Esophagus (tissue), 2 donors: Measurements from ENCODE around the gene SLC35F1. TPM values are rescaled to one million over a fixed set of nuclear protein-coding genes. Genes with fewer than 3 reads are reported as not detected.

ENCODE experiments used
- H3K27ac ChIP-seq, 2 donors: one replicate each; pipeline ENCODE4 v1.5.1; 2013; ENCODE audit warnings: low read depth in 2 of 2, mild to moderate bottlenecking in 2 of 2, inconsistent platforms in 1 of 2, low read length in 1 of 2, moderate library complexity in 1 of 2
- H3K27me3 ChIP-seq, 2 donors: one replicate each; pipeline ENCODE4 v1.6.1; 2013; ENCODE audit warnings: low read length in 2 of 2, control low read depth in 1 of 2, mild to moderate bottlenecking in 1 of 2; ENCODE audit not compliant: insufficient read depth in 2 of 2, control insufficient read depth in 1 of 2
- H3K36me3 ChIP-seq, 2 donors: one replicate each; pipeline ENCODE4 v1.6.1; 2013; ENCODE audit warnings: low read length in 1 of 2; ENCODE audit not compliant: control insufficient read depth in 2 of 2, insufficient read depth in 2 of 2
- H3K4me1 ChIP-seq, 2 donors: one replicate each; pipeline ENCODE4 v1.6.1; 2013; ENCODE audit warnings: low read length in 1 of 2; ENCODE audit not compliant: control insufficient read depth in 2 of 2, insufficient read depth in 2 of 2
- H3K4me3 ChIP-seq, 2 donors: one replicate each; pipeline ENCODE4 v1.5.1; 2013; ENCODE audit warnings: low read length in 2 of 2, mild to moderate bottlenecking in 2 of 2, low read depth in 1 of 2, moderate library complexity in 1 of 2
- H3K9me3 ChIP-seq, 2 donors: one replicate each; pipeline ENCODE4 v1.6.1; 2013; ENCODE audit warnings: mild to moderate bottlenecking in 2 of 2, low read depth in 1 of 2, low read length in 1 of 2, moderate library complexity in 1 of 2; ENCODE audit not compliant: control insufficient read depth in 2 of 2, insufficient read depth in 1 of 2
- WGBS, 2 donors: extraction: QIAGEN DNeasy Blood & Tissue Kit; methylation state at CpG; one replicate each; pipeline ENCODE4 v1.1.7; 2013; 5-methylcytosine and 5-hydroxymethylcytosine counted together
- polyA plus RNA-seq, 2 donors: library from polyadenylated mRNA; stranded (reverse); fragments of 200-250 nt; gene quantifications; one replicate each; pipeline ENCODE4 v1.2.3, GENCODE V29; 2013
- donor health status: healthy with polysubstance abuse.
- donor health status: Bipolar disorder and iron deficiency.

Gene SLC35F1
- polyA plus RNA-seq, 2 donors = 0.08 to 0.13 TPM

DNA sequence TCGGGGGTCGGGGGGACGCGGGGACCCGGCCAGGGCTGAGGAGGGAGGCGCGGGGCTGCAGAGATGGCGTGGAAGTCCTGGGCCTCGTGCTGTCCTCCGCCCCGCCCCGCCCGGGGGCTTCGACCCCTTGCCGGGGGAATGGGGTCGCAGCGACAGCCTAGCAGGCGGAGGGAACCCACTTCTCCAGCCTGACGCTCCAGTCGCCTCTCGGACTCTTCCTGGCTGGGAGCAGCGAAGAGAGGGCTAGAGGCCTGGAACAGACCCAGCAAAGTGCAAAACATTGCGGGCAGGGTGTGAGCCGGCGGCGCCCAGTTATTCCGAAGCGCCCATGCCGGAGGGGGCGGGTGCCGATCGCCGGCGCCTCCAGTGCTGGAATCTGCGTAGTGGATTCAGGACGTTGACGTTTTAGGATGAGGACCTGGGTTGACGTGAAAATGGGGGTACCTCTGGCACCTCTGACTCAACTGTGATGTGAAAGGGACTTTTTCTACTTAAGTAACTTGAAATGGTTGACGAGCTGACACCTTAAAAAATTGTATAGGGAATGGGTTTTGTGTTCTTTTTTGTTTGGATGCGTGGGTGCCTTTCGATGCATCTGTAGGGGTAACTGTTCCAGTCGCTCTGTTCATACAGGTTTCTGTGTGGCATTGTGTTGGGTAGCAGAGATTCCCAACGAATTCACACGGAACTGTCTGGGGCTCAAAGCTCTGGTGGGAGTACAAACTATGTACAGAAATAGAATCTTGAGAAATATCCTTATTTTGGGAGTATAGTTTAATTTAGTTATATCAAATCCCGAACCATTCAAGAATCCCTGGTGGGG lies 1.4 kb downstream of the SLC35F1 start:
- 10 to 12% methylated on average over 45 of the region's 45 CpGs for WGBS, 2 donors
- H3K4me3 ChIP-seq = peak overlapping the region; percentile 36 to 66
- no peaks in the 10 kb centered on the region for H3K9me3 ChIP-seq
- H3K27me3 ChIP-seq = peaks cover 0 to 9% of the 10 kb centered on the region in 2 donors
- no peaks in the 10 kb centered on the region for H3K36me3 ChIP-seq
- peaks cover 7 to 8% of the 10 kb centered on the region in 2 donors for H3K4me1 ChIP-seq
- H3K27ac ChIP-seq = no peak overlapping the region

GRCh38 chr6:117909638-117910037 lies 2.6 kb downstream of the SLC35F1 start:
- H3K27me3 ChIP-seq = peaks cover 0 to 9% of the 10 kb centered on the region in 2 donors
- H3K27ac ChIP-seq = no peak overlapping the region
- no peaks in the 10 kb centered on the region for H3K36me3 ChIP-seq
- no peaks in the 10 kb centered on the region for H3K9me3 ChIP-seq
- WGBS, 2 donors = 91% methylated on average over 5 of the region's 5 CpGs
- H3K4me3 ChIP-seq = no peak overlapping the region
- peaks cover 7 to 8% of the 10 kb centered on the region in 2 donors for H3K4me1 ChIP-seq

DNA sequence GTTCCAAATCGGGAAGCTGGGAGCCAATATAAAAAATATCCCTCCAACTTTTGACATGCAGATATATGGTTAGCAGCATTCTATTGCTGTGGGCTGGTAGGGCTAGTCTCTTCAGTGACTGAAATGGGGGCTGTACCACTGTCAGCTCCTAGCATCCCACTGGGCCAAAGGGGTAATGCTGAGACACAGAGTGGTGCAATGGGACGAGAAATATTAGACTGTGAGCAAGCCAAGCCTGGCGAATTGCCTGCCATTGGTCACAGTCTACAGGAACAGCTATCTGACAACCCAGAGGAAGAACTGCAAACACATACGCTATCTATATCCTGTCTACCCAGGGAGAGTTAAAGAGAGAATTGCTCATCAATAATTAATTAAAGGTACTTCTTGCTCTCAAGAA lies 3.5 kb downstream of the SLC35F1 start:
- Histone ChIP-seq H3K9me3 (no peaks in the 10 kb centered on the region), H3K36me3 (no peaks in the 10 kb centered on the region), H3K27ac (no peak overlapping the region), H3K27me3 (peaks cover 0 to 9% of the 10 kb centered on the region in 2 donors), H3K4me3 (no peak overlapping the region), H3K4me1 (peaks cover 7 to 8% of the 10 kb centered on the region in 2 donors)
- WGBS, 2 donors = 86 to 90% methylated on average over 4 of the region's 4 CpGs

DNA sequence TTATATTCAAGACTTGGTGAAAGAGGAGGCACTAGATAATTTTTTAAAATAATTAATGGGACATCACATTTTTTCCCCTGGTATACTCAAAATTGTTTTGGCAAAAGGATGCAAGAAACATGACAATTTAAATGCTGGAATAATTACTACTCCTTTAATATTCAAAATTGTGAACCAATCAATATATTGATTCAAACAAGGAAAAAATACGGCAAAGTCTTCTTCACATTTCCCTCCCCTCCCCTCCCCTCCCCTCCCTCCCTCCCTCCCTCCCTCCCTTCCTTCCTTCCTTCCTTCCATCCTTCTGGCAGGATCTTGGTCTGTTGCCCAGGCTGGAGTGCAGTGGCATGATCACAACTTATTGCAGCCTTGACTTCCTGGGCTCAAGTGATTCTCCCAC lies 4.1 kb downstream of the SLC35F1 start:
- H3K4me3 ChIP-seq = no peak overlapping the region
- 56 to 85% methylated on average over 1 of the region's 1 CpG for WGBS, 2 donors
- no peaks in the 10 kb centered on the region for H3K9me3 ChIP-seq
- peaks cover 0 to 9% of the 10 kb centered on the region in 2 donors for H3K27me3 ChIP-seq
- H3K4me1 ChIP-seq = peaks cover 7 to 8% of the 10 kb centered on the region in 2 donors
- no peaks in the 10 kb centered on the region for H3K36me3 ChIP-seq
- no peak overlapping the region for H3K27ac ChIP-seq

- H3K4me1 ChIP-seq = peaks cover 7 to 8% of the 10 kb centered on the region in 2 donors
- no peaks in the 10 kb centered on the region for H3K36me3 ChIP-seq
- no peak overlapping the region for H3K4me3 ChIP-seq
- peaks cover 0 to 9% of the 10 kb centered on the region in 2 donors for H3K27me3 ChIP-seq
- 90 to 92% methylated on average over 1 of the region's 1 CpG for WGBS, 2 donors
- H3K9me3 ChIP-seq = no peaks in the 10 kb centered on the region
- no peak overlapping the region for H3K27ac ChIP-seq
Measured at GRCh38 chr6:117911660-117912059, 4.6 kb downstream of the SLC35F1 start.

DNA sequence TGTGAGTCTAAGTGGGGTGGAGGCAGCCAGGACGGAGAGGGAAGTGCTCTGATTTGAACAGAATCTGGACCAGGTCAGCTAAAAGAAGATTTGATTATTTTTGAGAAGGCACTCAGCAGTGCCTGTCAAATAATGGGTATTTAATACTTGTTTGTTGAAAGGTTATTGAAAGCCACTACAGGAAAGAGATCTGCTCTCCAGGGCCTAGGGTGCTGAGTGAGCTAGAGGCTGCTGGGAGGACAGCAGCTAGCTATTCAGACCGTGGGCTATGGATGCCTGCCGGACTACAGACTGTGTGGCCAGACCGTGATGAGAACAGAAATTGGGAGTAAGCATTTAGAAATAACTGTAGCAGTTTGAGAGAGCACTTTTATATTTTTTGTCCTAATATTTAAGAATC lies 8.8 kb downstream of the SLC35F1 start:
- Histone ChIP-seq H3K27ac (no peak overlapping the region), H3K27me3 (no peaks in the 10 kb centered on the region), H3K4me1 (no peaks in the 10 kb centered on the region), H3K4me3 (no peak overlapping the region), H3K9me3 (no peaks in the 10 kb centered on the region), H3K36me3 (no peaks in the 10 kb centered on the region)
- WGBS, 2 donors = 55 to 56% methylated on average over 4 of the region's 4 CpGs

DNA sequence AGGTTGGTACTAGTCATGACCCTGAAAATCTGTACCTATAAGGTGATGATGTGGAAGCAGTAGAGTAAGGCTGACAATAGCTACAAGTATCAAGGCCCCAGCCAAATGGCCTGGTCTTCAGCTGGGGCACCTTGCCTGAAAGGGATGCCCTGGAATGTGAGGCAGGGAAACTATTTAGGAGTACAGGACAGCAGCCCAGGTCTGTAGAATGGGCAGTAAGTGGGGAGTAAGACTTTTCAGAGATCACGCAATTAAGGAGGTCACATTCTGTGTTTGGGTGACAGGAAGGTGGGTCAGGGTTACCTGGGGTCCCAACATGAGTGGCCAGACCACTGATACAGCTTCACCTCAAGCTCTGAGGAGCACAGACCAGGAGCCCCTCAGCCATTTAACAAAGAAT lies 9.4 kb downstream of the SLC35F1 start:
- H3K27ac ChIP-seq = no peak overlapping the region
- no peaks in the 10 kb centered on the region for H3K9me3 ChIP-seq
- no peaks in the 10 kb centered on the region for H3K27me3 ChIP-seq
- H3K36me3 ChIP-seq = no peaks in the 10 kb centered on the region
- no peak overlapping the region for H3K4me3 ChIP-seq
- no peaks in the 10 kb centered on the region for H3K4me1 ChIP-seq
- 86 to 87% methylated on average over 1 of the region's 1 CpG for WGBS, 2 donors

GRCh38 chr6:117917176-117917575 lies 10.1 kb downstream of the SLC35F1 start:
- Histone ChIP-seq H3K4me1 (no peaks in the 10 kb centered on the region), H3K27me3 (no peaks in the 10 kb centered on the region), H3K36me3 (no peaks in the 10 kb centered on the region), H3K9me3 (no peaks in the 10 kb centered on the region), H3K4me3 (no peak overlapping the region), H3K27ac (no peak overlapping the region)
- WGBS, 2 donors = 85% methylated on average over 2 of the region's 2 CpGs

GRCh38 chr6:117918454-117918853 lies 11.4 kb downstream of the SLC35F1 start:
- Histone ChIP-seq H3K36me3 (no peaks in the 10 kb centered on the region), H3K27me3 (no peaks in the 10 kb centered on the region), H3K4me3 (no peak overlapping the region), H3K9me3 (no peaks in the 10 kb centered on the region), H3K4me1 (no peaks in the 10 kb centered on the region), H3K27ac (no peak overlapping the region)
- 55 to 66% methylated on average over 5 of the region's 5 CpGs for WGBS, 2 donors

- Histone ChIP-seq H3K4me1 (no peaks in the 10 kb centered on the region), H3K36me3 (no peaks in the 10 kb centered on the region), H3K4me3 (no peak overlapping the region), H3K27me3 (no peaks in the 10 kb centered on the region), H3K27ac (no peak overlapping the region), H3K9me3 (no peaks in the 10 kb centered on the region)
- WGBS, 2 donors = 15 to 18% methylated on average over 7 of the region's 7 CpGs
Measured at GRCh38 chr6:117919275-117919674, 12.2 kb downstream of the SLC35F1 start.
